WTC11 (cell line): ENCODE measurements around the gene CNTNAP2.

Source experiments
- CREB1 ChIP-seq: sonication (generic); formaldehyde crosslinking; IDR thresholded peaks from 2 replicates; pipeline ENCODE4 v1.8.0; 2023; ENCODE audit warnings: mild to moderate bottlenecking, missing genetic modification reagents
- CREM ChIP-seq: sonication (generic); formaldehyde crosslinking; IDR thresholded peaks from 2 replicates; pipeline ENCODE4 v1.8.1; 2022; ENCODE audit warnings: mild to moderate bottlenecking, missing genetic modification reagents, moderate library complexity
- MYBL2 ChIP-seq: sonication (generic); formaldehyde crosslinking; IDR thresholded peaks from 2 replicates; pipeline ENCODE4 v1.8.1; 2023; ENCODE audit warnings: mild to moderate bottlenecking, moderate library complexity, missing genetic modification reagents
- NR1H2 ChIP-seq: sonication (generic); formaldehyde crosslinking; IDR thresholded peaks from 2 replicates; pipeline ENCODE4 v1.9.0; 2021; ENCODE audit warnings: mild to moderate bottlenecking, moderate library complexity, missing genetic modification reagents
- NR2C2 ChIP-seq: sonication (generic); formaldehyde crosslinking; IDR thresholded peaks from 2 replicates; pipeline ENCODE4 v1.8.0; 2022; ENCODE audit warnings: mild to moderate bottlenecking, missing genetic modification reagents
- PREB ChIP-seq: sonication (generic); formaldehyde crosslinking; IDR thresholded peaks from 2 replicates; pipeline ENCODE4 v1.8.1; 2022; ENCODE audit warnings: mild to moderate bottlenecking, missing genetic modification reagents, moderate library complexity, borderline replicate concordance
- SP1 ChIP-seq: sonication (generic); formaldehyde crosslinking; conservative IDR thresholded peaks from 2 replicates; pipeline ENCODE4 v1.8.1; 2022; ENCODE audit warnings: missing genetic modification reagents
- TEAD4 ChIP-seq: sonication (generic); formaldehyde crosslinking; IDR thresholded peaks from 2 replicates; pipeline ENCODE4 v1.8.0; 2022; ENCODE audit warnings: mild to moderate bottlenecking, missing genetic modification reagents
- USF2 ChIP-seq: sonication (generic); formaldehyde crosslinking; IDR thresholded peaks from 2 replicates; pipeline ENCODE4 v1.8.1; 2023; ENCODE audit warnings: mild to moderate bottlenecking, missing genetic modification reagents, moderate library complexity
- TF ChIP-seq, protein P1 (sequence below): fragments of 200-600 bp; IDR thresholded peaks from 2 replicates; pipeline ENCODE4 v1.8.0; 2022; ENCODE audit warnings: antibody characterized with exemption
- TF ChIP-seq, protein P2 (sequence below): sonication (generic); formaldehyde crosslinking; IDR thresholded peaks from 2 replicates; pipeline ENCODE4 v1.8.0; 2022; ENCODE audit warnings: mild to moderate bottlenecking, missing genetic modification reagents
- TF ChIP-seq, protein P3 (sequence below): sonication (generic); formaldehyde crosslinking; IDR thresholded peaks from 2 replicates; pipeline ENCODE4 v1.8.1; 2023; ENCODE audit warnings: mild to moderate bottlenecking, moderate library complexity, missing genetic modification reagents
- TF ChIP-seq, protein P4 (sequence below): sonication (generic); formaldehyde crosslinking; IDR thresholded peaks from 2 replicates; pipeline ENCODE4 v1.8.1; 2023; ENCODE audit warnings: mild to moderate bottlenecking, missing genetic modification reagents

DNA sequence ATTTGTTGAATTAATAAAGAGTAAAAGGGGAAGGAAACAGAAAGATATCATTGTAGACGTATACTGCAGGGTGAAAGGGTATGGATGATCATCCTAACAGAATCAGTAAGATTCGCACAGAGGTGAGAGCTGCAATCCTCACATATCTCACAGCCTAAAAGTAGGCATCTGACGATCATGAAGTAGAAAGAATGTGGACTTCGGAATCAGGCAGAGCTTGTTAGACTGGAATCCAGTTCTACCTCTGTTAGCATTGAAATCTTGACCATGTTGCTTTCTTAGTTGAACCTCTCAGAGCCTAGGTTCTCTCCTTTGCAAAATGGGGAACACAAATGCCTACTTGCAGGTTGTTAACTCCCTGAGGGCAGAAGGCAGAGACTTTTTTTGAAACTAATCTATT, 2154.0 kb downstream of the CNTNAP2 start:
- TF ChIP-seq NR1H2 (no peak), CREM (CRISPR knock-in tag) (no peak), CREB1 (CRISPR knock-in tag) (no peak), NR2C2 (CRISPR knock-in tag) (no peak), USF2 (no peak), TEAD4 (CRISPR knock-in tag) (no peak), SP1 (CRISPR knock-in tag) (no peak), PREB (CRISPR knock-in tag) (no peak), MYBL2 (no peak)
- TF ChIP-seq, protein P1, sequence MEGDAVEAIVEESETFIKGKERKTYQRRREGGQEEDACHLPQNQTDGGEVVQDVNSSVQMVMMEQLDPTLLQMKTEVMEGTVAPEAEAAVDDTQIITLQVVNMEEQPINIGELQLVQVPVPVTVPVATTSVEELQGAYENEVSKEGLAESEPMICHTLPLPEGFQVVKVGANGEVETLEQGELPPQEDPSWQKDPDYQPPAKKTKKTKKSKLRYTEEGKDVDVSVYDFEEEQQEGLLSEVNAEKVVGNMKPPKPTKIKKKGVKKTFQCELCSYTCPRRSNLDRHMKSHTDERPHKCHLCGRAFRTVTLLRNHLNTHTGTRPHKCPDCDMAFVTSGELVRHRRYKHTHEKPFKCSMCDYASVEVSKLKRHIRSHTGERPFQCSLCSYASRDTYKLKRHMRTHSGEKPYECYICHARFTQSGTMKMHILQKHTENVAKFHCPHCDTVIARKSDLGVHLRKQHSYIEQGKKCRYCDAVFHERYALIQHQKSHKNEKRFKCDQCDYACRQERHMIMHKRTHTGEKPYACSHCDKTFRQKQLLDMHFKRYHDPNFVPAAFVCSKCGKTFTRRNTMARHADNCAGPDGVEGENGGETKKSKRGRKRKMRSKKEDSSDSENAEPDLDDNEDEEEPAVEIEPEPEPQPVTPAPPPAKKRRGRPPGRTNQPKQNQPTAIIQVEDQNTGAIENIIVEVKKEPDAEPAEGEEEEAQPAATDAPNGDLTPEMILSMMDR: no peak
- TF ChIP-seq, protein P2, sequence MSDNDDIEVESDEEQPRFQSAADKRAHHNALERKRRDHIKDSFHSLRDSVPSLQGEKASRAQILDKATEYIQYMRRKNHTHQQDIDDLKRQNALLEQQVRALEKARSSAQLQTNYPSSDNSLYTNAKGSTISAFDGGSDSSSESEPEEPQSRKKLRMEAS (CRISPR knock-in tag): no peak
- TF ChIP-seq, protein P3, sequence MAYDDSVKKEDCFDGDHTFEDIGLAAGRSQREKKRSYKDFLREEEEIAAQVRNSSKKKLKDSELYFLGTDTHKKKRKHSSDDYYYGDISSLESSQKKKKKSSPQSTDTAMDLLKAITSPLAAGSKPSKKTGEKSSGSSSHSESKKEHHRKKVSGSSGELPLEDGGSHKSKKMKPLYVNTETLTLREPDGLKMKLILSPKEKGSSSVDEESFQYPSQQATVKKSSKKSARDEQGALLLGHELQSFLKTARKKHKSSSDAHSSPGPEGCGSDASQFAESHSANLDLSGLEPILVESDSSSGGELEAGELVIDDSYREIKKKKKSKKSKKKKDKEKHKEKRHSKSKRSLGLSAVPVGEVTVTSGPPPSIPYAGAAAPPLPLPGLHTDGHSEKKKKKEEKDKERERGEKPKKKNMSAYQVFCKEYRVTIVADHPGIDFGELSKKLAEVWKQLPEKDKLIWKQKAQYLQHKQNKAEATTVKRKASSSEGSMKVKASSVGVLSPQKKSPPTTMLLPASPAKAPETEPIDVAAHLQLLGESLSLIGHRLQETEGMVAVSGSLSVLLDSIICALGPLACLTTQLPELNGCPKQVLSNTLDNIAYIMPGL (CRISPR knock-in tag): no peak
- TF ChIP-seq, protein P4, sequence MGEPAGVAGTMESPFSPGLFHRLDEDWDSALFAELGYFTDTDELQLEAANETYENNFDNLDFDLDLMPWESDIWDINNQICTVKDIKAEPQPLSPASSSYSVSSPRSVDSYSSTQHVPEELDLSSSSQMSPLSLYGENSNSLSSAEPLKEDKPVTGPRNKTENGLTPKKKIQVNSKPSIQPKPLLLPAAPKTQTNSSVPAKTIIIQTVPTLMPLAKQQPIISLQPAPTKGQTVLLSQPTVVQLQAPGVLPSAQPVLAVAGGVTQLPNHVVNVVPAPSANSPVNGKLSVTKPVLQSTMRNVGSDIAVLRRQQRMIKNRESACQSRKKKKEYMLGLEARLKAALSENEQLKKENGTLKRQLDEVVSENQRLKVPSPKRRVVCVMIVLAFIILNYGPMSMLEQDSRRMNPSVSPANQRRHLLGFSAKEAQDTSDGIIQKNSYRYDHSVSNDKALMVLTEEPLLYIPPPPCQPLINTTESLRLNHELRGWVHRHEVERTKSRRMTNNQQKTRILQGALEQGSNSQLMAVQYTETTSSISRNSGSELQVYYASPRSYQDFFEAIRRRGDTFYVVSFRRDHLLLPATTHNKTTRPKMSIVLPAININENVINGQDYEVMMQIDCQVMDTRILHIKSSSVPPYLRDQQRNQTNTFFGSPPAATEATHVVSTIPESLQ: no peak
